ENCODE results near the gene LRIT1.

DNA sequence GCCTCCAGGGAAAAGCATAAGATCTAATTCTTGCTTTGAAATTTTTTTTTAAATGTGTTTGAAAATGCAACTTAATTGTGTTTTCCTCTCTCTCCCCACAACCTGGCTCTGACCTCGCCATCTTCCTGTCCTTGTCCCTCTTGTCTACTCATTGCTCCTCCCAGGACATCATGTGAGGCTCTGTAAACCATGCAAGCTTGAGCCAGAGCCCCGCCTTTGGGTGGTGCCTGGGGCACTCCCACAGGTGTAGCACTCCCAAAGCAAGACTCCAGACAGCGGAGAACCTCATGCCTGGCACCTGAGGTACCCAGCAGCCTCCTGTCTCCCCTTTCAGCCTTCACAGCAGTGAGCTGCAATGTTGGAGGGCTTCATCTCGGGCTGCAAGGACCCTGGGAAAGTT is 56.8 kb downstream of the LRIT1 start:
- TF ChIP-seq CTCF (IDR thresholded peaks at IDR 0.05) (no peak), POLR2A (IDR thresholded peaks at IDR 0.05) (no peak)
